ENCODE results near the gene ANGPTL7.

- TF ChIP-seq EZH2 (IDR thresholded peaks at IDR 0.05) (no peak), POLR2AphosphoS5 (IDR thresholded peaks at IDR 0.05; ENCODE audit: borderline replicate concordance, low read depth, low read length) (no peak), FOXP2 (optimal IDR thresholded peaks at IDR 0.05; ENCODE audit: control extremely low read depth, extremely low read length, insufficient read depth) (no peak)
These were observed 37.1 kb upstream of the ANGPTL7 start for GRCh38 chr1:11151826-11152612.
